GM21825 (cell line): Measurements from ENCODE around the gene CRB1.
"Not testable (repeated sequence)": the region's sequence is repeated elsewhere in the genome, so short reads cannot be mapped to it uniquely, and the experiment has no call there.

Experiments used
- ATAC-seq: cut with Tn5 transposase; IDR thresholded peaks from one replicate; pipeline ENCODE4 v1.9.1; 2021; ENCODE audit warnings: mild to moderate bottlenecking, moderate library complexity; ENCODE audit not compliant: unreplicated experiment

Gene CRB1

DNA sequence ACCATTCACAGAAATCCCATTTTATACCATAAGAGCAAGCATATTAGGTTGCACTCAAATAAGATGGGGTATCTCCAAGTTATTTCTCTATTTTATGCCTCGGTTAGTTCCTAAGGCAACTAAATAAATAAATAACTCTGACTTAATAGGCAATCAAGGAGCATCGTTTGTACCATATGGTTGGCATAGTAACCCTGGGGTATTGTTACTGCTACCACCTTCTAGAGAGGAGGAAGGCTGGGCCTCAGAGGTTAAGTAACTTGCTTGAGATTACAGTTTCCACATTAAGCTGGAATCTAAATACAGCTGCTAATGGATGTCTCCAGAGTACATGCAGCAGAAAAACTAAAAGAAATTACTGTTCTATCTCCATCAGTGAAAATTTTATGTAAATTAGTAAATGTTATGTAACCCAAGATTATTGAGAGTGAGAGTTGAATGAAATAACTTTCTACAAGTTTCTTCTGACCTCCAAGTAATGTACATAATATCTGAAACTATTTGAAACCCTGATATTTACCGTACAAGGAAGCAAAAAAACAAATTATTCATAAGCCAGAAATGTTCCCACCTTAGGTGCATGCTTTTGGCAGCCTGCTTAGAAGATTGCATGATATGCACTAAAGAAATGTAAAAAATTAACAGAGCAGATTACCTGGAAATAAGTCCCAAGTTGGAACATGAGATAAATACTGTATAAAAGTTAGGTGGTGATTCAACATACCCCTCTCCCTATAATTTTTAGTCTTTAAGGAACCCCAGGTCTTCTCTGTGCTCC lies 127.0 kb downstream of the CRB1 start:
- no peak for ATAC-seq

DNA sequence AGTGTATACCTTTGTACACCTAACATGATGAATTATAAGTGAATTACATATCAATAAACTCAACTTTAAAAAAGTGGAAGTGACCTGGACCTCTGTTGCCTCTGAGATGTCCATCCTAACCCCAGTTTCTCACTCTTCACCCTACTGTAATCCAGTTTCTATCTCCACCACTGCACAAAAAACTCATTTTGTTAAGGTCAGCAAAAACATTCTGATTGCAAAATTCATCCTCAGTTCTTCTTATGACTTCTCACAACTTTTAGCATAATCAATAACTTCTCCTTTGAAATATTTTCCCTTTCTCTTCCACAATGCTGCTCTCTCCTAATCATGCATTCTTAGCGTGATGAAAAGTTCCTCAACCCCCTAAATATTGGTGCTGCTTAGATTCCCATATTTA lies 129.8 kb downstream of the CRB1 start:
- no peak for ATAC-seq

GRCh38 chr1:197399755-197400521 lies 131.9 kb downstream of the CRB1 start:
- ATAC-seq, result peak; percentile 87

DNA sequence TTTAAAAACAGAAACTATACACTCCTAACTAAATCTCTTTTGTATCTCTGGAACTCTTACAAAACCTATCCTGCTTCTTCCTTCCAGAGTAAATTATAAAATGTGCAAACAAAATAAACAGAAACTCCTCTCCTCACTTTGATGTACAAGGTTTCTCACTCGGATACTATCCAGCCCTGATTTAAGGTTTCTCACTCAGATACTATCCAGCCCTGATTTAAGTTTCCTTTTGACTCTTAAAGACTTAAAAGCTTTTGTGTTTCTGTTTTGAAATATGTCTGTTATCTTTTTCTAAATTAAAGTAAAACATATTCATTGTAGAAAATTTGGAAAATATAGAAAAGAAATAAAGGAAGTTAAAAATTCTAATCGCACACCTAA lies 132.5 kb downstream of the CRB1 start:
- ATAC-seq, result no peak

GRCh38 chr1:197402189-197402588 lies 134.1 kb downstream of the CRB1 start:
- no peak for ATAC-seq

DNA sequence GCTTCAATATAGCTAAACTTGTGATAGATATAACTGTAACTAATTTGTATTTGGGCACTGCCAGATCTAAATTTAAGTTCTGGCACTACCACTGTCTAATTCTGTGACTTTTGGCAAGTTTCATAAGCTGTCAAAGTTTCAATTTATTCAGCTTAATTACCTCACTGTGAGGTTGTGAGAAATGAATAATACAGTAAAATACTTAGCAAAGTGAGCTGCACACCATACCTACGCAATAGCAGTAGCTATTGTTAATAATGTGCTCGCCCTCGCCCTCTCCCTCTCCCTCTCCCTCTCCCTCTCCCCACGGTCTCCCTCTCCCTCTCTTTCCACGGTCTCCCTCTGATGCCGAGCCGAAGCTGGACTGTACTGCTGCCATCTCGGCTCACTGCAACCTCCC lies 136.7 kb downstream of the CRB1 start:
- not testable (repeated sequence) for ATAC-seq

GRCh38 chr1:197405614-197406013 lies 137.6 kb downstream of the CRB1 start:
- ATAC-seq, result not testable (repeated sequence)

DNA sequence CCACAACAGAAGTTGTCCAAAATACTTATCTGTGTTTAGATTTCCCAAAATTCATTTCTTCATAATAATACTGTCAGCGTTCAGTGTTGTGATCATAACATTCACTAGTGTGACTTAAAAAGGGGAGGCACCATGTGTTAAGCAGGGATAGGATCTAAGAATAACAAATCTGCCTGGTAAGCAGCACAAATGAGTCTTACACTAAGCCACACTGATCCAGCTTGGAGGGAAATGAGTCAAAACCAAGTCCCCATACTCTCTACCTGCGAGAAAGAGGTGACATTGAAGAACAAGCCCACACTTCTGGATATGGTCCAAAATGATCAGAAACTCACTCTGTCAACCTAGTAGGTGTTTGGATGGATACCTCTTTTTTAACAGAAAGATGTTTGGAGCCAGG lies 145.5 kb downstream of the CRB1 start:
- ATAC-seq, result no peak

- ATAC-seq, result no peak
These were observed 147.2 kb downstream of the CRB1 start for GRCh38 chr1:197415221-197415620.

DNA sequence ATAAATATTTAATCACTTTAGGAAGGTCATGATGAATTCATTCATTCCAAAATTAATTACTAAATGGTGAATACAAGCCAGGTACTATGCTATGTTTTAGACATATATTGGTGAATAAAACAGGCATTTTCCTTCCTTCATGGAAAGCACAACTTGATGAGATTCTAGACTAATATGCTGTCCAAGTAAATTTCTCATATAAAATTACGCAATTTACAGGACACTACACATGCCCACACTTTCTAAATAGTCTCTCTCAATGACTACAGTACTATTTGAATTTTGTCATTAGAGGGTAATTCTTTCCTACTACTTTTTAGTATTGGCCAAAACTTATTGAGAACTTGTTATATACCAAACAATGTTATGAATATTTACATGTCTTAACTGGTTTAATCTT lies 150.6 kb downstream of the CRB1 start:
- ATAC-seq, result no peak

DNA sequence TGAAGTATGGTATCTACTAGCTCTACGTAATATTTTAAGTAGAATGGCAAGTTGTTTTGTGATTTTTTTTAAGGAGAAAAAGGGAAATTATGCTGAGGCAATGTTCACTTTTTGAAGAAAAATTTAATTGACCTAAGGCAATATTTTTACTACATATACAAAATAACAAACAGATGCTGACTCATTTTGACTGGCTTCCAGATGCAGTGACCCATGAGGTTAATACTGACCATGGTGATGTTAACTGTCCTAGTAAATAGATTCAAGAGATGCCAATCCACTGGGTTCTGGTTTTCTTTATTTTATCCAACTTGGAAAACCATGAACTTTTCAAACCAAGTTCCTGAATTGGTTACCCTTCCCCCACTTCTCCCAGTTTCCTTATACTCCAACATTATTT lies 154.9 kb downstream of the CRB1 start:
- no peak for ATAC-seq

DNA sequence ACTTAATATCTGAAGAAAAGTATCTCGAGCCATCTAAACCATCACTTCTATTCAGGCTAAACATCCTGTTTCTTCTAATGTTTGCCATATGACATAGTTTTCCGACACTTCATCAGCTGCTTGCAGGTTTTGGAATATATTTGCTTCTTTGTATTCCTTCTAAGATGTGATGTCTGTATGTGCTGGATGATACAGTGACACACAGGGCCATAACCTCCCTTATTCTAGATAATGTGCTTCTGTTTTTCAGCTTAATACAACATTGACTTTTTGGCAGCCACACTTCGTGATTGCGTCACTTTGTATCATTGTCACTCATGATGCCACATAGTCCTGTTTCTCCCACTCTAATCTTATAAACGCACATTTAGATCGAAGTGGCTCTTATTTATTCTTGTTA lies 156.3 kb downstream of the CRB1 start:
- ATAC-seq, result no peak

DNA sequence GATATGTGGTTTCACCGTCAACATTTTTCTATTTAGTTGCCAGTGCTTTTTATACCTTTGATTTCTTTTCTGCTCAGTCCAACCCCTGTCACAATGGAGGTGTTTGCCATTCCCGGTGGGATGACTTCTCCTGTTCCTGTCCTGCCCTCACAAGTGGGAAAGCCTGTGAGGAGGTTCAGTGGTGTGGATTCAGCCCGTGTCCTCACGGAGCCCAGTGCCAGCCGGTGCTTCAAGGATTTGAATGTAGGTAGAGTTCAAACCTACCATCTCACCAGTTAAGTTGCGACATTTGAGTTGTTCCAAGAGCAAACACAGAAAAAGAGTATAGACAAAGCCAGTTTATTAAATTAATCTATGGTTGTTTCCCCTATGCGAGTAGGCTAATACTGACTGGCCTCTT lies 161.3 kb downstream of the CRB1 start:
- no peak for ATAC-seq

DNA sequence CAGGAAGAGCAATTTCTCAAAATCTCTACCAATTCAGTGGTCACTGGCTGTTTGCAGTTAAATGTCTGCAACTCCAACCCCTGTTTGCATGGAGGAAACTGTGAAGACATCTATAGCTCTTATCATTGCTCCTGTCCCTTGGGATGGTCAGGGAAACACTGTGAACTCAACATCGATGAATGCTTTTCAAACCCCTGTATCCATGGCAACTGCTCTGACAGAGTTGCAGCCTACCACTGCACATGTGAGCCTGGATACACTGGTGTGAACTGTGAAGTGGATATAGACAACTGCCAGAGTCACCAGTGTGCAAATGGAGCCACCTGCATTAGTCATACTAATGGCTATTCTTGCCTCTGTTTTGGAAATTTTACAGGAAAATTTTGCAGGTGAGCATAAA lies 167.2 kb downstream of the CRB1 start:
- no peak for ATAC-seq

DNA sequence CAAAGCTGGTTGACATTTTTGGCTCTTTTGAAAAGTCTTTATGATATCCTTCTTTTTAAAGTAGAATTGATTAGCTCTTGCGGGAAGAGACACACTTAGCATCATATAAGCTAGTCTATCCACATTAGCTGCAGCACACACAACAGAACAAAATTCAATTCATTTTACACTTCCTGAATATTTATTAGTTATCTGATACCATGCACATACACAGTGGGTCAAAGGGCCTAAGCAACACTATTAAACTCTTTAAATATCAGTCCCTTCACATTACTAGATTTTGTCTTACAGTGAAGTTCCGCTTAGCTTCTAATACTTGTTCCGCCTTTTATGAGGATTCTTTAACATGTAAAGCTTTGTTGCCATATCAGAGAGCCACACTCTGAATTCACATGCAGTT lies 169.5 kb downstream of the CRB1 start:
- no peak for ATAC-seq

DNA sequence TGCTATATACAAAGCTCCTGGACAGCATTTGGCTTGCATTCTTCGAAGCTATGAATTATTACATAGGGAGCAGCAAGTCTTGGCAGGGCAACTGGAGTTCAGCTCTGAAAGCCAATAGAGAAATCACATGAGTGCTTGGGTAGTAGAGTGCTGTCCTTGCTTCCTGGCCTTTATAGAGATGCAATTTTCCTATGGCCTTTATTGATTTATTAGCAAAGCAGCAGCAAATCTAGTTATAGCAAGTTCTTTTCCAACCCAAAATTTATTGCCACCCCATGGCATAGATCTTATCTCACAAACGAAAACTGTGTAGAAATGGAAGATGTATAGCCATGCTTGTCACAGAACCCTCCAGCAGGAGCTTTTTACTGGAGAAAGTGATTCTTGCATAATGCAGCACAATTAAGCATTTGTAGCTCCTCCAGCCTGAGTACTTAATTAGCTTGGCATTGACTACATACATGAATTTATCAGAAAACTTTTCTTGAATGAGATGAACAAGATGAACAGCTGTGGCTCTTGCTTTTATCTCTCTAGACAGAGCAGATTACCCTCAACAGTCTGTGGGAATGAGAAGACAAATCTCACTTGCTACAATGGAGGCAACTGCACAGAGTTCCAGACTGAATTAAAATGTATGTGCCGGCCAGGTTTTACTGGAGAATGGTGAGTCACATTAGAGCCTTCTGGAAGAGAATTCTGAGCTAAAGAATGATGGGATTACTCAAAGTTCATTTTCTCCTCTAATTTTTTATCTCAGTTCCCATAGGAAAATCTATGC lies 170.1 kb downstream of the CRB1 start:
- no peak for ATAC-seq

- ATAC-seq, result no peak
These were observed 171.7 kb downstream of the CRB1 start for GRCh38 chr1:197439708-197440280.

- no peak for ATAC-seq
These were observed 172.7 kb downstream of the CRB1 start for GRCh38 chr1:197440715-197441114.

- no peak for ATAC-seq
These were observed 174.0 kb downstream of the CRB1 start for GRCh38 chr1:197441999-197442414.

DNA sequence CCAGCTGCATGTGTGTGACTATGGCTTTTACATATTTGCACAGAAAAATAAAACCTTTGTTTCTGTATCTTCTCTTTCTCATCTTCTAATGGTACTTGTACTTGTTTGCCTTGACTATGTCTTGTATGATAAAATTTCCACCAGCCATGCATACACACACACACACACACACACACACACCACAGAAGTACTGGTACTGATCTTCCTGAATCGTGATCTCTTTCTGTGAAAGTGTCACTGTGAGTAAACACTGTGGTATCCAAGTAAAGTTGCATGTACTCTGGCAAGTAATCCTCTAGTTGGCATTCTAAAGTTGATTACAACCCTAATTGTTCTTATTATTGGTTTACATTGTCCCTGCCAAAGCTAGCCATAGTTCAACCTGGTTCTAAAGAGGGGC lies 176.7 kb downstream of the CRB1 start:
- ATAC-seq, result no peak

- ATAC-seq, result no peak
These were observed 180.2 kb downstream of the CRB1 start for GRCh38 chr1:197448121-197448779.
